Activated T-cell treated with anti-CD3 and anti-CD28 coated beads, Interleukin-2, amount 50 U/mL, for 72 hours (primary cell): ENCODE data around the gene PTPRD. TPM values are rescaled to one million over a fixed set of nuclear protein-coding genes. Genes with fewer than 3 reads are reported as not detected.

Experiments
- ATAC-seq, 2 donors: fragments of 150-1000 bp; cut with Tn5 transposase; replicated peaks in 1 of 2; 2 replicates each; pipeline ENCODE4 v1.10.0; 2021; ENCODE audit warnings: moderate library complexity in 2 of 2, mild to moderate bottlenecking in 1 of 2
- DNase-seq, 2 donors: peaks; one replicate each; pipeline ENCODE4 v3.0.0; 2021 to 2022; ENCODE audit warnings: mixed read lengths in 1 of 2
- H3K27ac Mint-ChIP-seq: one replicate; pipeline ENCODE4 v1.8.0; 2022; ENCODE audit warnings: mild to moderate bottlenecking, moderate library complexity, mixed read lengths
- H3K27me3 Mint-ChIP-seq: one replicate; pipeline ENCODE4 v1.8.0; 2022; ENCODE audit warnings: low read depth, mixed read lengths
- H3K36me3 Mint-ChIP-seq, 2 donors: one replicate each; pipeline ENCODE4 v1.8.0; 2022; ENCODE audit warnings: mixed read lengths in 2 of 2, mild to moderate bottlenecking in 1 of 2; ENCODE audit not compliant: insufficient read depth in 2 of 2
- H3K4me1 Mint-ChIP-seq: one replicate; pipeline ENCODE4 v1.8.0; 2022; ENCODE audit warnings: low read depth, mixed read lengths
- H3K4me3 Mint-ChIP-seq, 2 donors: one replicate each; pipeline ENCODE4 v1.8.0; 2022; ENCODE audit warnings: mild to moderate bottlenecking in 2 of 2, mixed read lengths in 2 of 2, moderate library complexity in 2 of 2
- H3K9me3 Mint-ChIP-seq, 2 donors: one replicate each; pipeline ENCODE4 v1.8.0; 2022; ENCODE audit warnings: mixed read lengths in 2 of 2
- total RNA-seq, 2 donors: library from RNA; stranded (reverse); gene quantifications; one replicate each; pipeline ENCODE4 v1.2.3, GENCODE V29; 2022

PTPRD gene
- total RNA-seq, 2 donors from 2014 or later, result 0.44 TPM; not detected in 1

DNA sequence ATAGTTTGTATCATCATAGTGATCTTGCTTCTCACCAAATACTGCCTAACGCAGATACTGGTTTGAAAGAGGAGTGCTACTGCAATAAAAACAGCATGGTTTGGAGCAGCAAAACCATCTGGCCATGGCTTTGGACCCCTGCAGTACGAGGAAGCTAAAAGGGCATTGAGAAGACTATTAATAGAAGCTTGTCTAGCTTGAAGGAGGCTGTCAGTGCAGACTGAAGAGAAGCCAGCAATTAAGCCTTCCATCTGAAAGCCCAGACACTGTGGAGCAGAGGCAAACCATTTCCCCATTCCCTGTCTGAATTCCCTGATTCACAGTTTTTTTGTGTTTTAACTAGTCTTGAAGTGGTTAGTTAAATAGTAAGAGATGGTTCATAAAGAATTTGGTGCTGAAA lies 281.6 kb downstream of the PTPRD start:
- peaks cover 0 to 2% of the 10 kb centered on the region in 2 donors for H3K36me3 Mint-ChIP-seq
- H3K4me1 Mint-ChIP-seq, result no peaks in the 10 kb centered on the region
- H3K4me3 Mint-ChIP-seq, result no peak overlapping the region
- peaks cover 3 to 10% of the 10 kb centered on the region in 2 donors for H3K9me3 Mint-ChIP-seq
- DNase-seq, result no peak
- no peak overlapping the region for H3K27ac Mint-ChIP-seq
- no peaks in the 10 kb centered on the region for H3K27me3 Mint-ChIP-seq
- ATAC-seq, result no peak

DNA sequence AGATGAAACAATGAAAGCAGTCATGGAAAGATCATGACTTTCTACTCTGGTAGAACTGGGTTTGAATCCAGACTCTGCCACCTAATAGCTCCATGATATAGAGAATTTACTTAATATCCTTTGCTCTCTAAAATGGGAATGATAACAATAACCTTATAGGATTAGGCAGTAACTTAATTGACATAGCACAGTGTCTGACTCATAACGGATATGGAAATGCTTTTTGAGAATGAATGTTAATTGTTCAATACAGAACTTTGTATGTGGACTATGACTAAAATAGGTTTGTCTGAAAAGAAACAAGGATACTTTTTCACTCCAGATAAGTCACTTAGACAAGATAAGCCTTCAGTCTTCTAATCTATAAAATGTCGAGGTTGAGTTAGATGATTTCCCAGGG lies 330.7 kb downstream of the PTPRD start:
- no peak for DNase-seq
- Mint-ChIP-seq H3K9me3 (peaks cover 0 to 2% of the 10 kb centered on the region in 2 donors), H3K27ac (no peak overlapping the region), H3K4me1 (no peaks in the 10 kb centered on the region), H3K27me3 (no peaks in the 10 kb centered on the region), H3K4me3 (no peak overlapping the region), H3K36me3 (no peaks in the 10 kb centered on the region)
- no peak for ATAC-seq

DNA sequence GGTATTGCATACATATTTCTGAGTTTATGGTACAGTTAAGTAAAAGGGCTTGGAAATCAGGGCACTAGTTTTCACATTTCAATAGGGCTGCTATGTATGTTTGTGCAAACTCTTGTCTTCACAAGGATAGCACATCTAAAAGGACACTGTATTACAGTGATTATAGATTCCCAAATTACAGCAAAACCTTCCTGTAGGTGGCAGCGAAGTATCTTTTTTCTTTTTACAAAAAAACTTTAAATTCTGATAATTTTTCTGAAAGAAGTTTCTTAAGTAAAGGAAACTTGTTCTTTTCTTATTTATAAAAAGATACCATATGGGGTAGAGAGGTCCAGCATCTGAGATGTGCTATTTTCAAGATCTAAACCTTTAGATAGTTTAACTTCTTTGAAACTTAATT lies 337.8 kb downstream of the PTPRD start:
- ATAC-seq (no peak), DNase-seq (no peak)
- H3K4me3 Mint-ChIP-seq, result no peak overlapping the region
- H3K27me3 Mint-ChIP-seq, result no peaks in the 10 kb centered on the region
- no peaks in the 10 kb centered on the region for H3K4me1 Mint-ChIP-seq
- H3K27ac Mint-ChIP-seq, result no peak overlapping the region
- H3K9me3 Mint-ChIP-seq, result peaks cover 0 to 2% of the 10 kb centered on the region in 2 donors
- no peaks in the 10 kb centered on the region for H3K36me3 Mint-ChIP-seq

DNA sequence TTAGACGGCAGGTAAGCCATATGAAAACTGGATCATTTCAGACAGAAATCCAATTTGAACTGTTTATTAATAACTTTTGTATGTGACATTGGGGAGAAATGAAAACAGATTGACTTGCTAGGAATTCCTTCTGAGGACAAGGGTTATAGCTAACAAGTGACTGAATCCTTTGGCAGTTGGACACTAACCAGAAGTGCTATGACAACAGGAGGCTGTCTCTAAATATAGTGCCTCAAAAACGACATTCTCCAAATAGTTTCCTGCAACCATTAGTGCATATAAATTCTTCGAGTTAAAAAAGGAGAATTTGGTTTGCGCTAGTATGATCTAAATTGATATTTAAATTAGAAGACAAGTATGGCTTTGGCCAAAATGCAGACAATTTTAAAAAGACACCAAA lies 338.6 kb downstream of the PTPRD start:
- peaks cover 0 to 2% of the 10 kb centered on the region in 2 donors for H3K9me3 Mint-ChIP-seq
- H3K4me3 Mint-ChIP-seq, result no peak overlapping the region
- no peak overlapping the region for H3K27ac Mint-ChIP-seq
- no peaks in the 10 kb centered on the region for H3K27me3 Mint-ChIP-seq
- no peaks in the 10 kb centered on the region for H3K36me3 Mint-ChIP-seq
- DNase-seq (no peak), ATAC-seq (no peak)
- H3K4me1 Mint-ChIP-seq, result no peaks in the 10 kb centered on the region

DNA sequence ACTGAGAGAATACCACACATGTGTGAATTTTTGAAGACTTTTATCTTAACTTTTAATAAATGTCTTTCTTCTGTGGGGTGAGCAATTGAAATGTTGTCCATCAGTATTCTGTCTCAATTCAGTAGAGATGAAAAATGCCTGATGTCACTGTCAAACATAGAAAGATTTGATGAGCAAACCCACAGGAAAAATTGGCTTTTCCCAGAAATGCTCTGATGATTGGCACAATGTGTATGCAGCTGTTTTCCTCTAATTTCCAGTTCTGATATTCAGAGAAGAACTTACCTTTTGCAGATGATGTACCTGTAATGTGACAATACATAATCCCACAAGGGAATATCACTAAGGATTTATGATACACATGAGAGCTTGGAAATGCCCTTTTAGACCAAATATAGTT lies 340.0 kb downstream of the PTPRD start:
- no peak overlapping the region for H3K4me3 Mint-ChIP-seq
- no peaks in the 10 kb centered on the region for H3K27me3 Mint-ChIP-seq
- no peak for ATAC-seq
- H3K9me3 Mint-ChIP-seq, result peaks cover 2 to 3% of the 10 kb centered on the region in 2 donors
- no peak overlapping the region for H3K27ac Mint-ChIP-seq
- H3K36me3 Mint-ChIP-seq, result no peaks in the 10 kb centered on the region
- H3K4me1 Mint-ChIP-seq, result no peaks in the 10 kb centered on the region
- DNase-seq, result no peak

DNA sequence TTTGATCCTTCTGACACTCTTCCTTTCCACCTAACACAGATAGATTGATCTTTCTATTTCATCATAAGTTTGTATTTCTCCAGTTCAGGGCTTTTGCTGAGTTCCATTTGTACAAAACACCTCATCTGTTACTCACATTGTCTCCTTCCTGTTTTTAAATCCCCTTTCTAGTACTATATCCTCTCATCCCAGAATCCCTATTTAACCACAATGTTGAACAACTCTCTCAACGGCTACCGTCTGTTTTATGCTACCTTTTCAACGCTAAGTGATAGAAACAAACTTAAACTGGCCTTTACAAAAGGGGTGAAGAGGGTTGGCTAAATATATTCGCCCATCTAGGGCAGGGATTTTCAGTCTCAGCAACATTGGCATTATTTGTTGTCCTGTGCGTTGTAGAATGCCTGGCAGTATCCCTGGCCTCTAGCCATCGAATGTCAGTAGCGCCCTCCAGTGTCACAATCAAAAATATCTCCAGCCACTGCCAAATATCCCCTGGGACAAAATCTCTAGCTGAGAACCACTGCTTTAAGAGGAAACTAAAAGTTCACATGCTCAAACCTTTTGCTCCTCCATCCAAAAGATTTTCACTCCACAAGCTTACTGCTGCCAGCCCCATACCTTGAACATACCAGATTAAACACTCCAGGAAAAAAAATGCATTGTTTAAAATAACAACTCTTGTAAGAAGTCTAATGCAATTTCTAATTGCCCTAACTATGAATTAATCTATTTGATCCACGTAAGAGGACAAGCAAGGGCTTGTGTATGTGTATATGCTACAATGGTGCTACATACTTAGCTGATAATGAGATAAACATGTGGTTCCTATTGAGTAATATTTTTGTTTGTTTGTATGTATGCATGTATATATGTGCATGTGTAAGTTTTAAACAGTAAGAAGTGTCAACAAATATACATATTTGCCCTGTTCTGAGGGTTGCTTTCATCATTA lies 344.0 kb downstream of the PTPRD start:
- no peak overlapping the region for H3K27ac Mint-ChIP-seq
- no peak for ATAC-seq
- H3K9me3 Mint-ChIP-seq, result peaks cover 2 to 4% of the 10 kb centered on the region in 2 donors
- no peaks in the 10 kb centered on the region for H3K27me3 Mint-ChIP-seq
- H3K4me3 Mint-ChIP-seq, result no peak overlapping the region
- H3K36me3 Mint-ChIP-seq, result no peaks in the 10 kb centered on the region
- DNase-seq, result no peak
- no peaks in the 10 kb centered on the region for H3K4me1 Mint-ChIP-seq

DNA sequence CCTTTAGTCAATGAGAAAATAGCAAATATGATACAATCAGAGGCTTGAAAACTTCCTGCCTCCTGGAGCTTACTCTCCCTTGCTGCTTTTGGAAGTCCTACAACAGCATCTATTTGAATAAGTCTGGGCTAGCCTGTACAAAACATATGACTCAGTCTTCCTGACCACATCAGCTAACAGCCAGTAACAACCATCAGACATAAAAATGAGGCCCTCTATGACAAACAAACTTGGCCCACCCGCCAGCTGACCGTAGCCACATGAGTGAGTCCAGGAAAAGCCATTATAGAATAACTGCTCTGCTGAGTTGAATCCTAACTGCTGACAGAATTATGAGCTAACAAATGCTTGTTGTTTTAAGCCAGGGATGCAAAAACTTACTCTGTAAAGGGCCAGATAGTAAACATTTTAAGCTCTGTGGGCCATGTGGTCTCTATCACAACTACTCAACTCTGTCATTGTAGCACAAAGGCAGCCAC lies 347.6 kb downstream of the PTPRD start:
- DNase-seq (no peak), ATAC-seq (no peak)
- H3K36me3 Mint-ChIP-seq, result peaks cover 2% of the 10 kb centered on the region in 2 donors
- H3K4me1 Mint-ChIP-seq, result no peaks in the 10 kb centered on the region
- H3K4me3 Mint-ChIP-seq, result no peak overlapping the region
- no peak overlapping the region for H3K27ac Mint-ChIP-seq
- peaks cover 9 to 10% of the 10 kb centered on the region in 2 donors for H3K9me3 Mint-ChIP-seq
- no peaks in the 10 kb centered on the region for H3K27me3 Mint-ChIP-seq

DNA sequence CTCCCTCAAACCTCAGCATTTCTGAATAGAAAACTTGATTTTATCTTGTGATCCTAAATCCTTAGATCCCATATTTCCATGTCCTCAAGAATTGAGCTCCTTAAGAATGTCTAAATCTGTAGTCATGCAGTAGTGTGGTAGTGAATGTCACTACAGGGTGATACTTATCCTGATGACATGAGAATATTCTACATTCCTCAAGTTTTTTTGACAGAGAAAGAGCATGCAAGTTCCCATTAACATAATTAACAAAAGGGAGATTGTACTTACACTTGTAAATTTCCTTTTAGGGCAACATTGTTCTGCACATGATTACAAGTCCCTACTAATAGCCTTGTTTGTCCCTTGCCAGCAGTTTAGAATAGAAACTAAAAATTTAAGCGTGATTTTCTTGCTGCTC lies 352.3 kb downstream of the PTPRD start:
- H3K9me3 Mint-ChIP-seq, result peaks cover 5 to 9% of the 10 kb centered on the region in 2 donors
- DNase-seq (no peak), ATAC-seq (no peak)
- no peaks in the 10 kb centered on the region for H3K4me1 Mint-ChIP-seq
- peaks cover 2% of the 10 kb centered on the region in 2 donors for H3K36me3 Mint-ChIP-seq
- no peak overlapping the region for H3K4me3 Mint-ChIP-seq
- no peak overlapping the region for H3K27ac Mint-ChIP-seq
- no peaks in the 10 kb centered on the region for H3K27me3 Mint-ChIP-seq

DNA sequence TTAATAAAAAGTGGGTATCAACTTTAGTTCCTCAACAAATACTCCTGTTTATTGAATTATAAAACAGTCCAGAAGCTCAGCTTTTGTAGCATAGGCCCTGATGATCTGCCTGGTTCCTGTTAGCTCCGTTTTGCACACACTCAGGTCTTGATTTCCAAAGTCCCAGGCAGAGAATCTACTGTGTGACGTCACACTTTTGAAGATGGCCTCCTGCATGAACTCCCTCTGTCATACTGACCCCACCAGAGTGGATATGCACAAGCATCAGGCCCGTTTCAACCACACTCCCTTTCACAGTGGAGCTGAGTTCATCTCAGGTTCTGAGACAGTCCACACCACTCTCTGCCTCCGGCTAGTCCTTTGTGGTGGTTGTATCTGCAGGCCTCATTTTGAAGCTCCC lies 353.1 kb downstream of the PTPRD start:
- Mint-ChIP-seq H3K4me3 (no peak overlapping the region), H3K27ac (no peak overlapping the region)
- no peak for ATAC-seq

DNA sequence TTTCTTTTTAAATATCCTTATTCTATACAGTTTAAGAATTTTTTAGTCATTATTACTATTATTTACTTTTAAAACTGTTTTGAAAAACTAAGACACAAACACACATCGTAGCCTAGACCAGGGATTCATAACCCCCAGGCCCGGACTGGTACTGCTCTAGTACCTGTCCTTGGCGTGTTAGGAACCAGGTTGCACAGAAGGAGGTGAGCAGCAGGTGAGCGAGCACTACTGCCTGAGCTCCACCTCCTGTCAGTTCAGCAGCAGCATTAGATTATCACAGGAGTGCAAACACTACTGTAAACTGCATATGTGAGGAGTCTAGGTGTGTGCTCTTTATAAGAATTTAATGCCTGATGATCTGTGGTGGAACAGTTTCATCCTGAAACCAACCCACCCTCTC lies 357.0 kb downstream of the PTPRD start:
- no peak overlapping the region for H3K27ac Mint-ChIP-seq
- H3K27me3 Mint-ChIP-seq, result no peaks in the 10 kb centered on the region
- ATAC-seq, result no peak
- no peak for DNase-seq
- no peak overlapping the region for H3K4me3 Mint-ChIP-seq
- H3K36me3 Mint-ChIP-seq, result no peaks in the 10 kb centered on the region
- no peaks in the 10 kb centered on the region for H3K4me1 Mint-ChIP-seq
- H3K9me3 Mint-ChIP-seq, result peaks cover 0 to 3% of the 10 kb centered on the region in 2 donors

More for the DNA sequence above, 353.1 kb downstream of the PTPRD start:
- peaks cover 5 to 9% of the 10 kb centered on the region in 2 donors for H3K9me3 Mint-ChIP-seq
- H3K36me3 Mint-ChIP-seq, result peaks cover 2% of the 10 kb centered on the region in 2 donors
- DNase-seq, result no peak
- no peaks in the 10 kb centered on the region for H3K27me3 Mint-ChIP-seq
- H3K4me1 Mint-ChIP-seq, result no peaks in the 10 kb centered on the region

DNA sequence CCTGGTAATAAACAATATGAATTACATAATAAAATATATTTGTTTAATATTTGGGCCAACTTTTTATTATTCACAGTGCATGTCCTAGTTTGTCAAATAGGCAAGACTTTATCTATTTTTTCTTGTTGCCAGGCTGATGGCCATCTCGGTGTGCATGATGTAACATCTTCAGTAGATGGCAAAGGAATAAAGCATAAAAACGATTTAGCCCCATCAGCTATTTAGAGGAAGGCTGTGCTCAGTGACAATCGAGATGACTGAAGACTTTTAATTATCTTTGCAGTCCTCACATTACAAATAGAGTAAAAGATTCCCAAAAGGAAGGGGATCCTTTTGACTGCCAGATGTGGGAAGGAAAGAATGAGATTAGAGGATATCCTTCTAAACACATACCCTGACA lies 358.5 kb downstream of the PTPRD start:
- H3K36me3 Mint-ChIP-seq, result no peaks in the 10 kb centered on the region
- H3K27me3 Mint-ChIP-seq, result no peaks in the 10 kb centered on the region
- peaks cover 0 to 3% of the 10 kb centered on the region in 2 donors for H3K9me3 Mint-ChIP-seq
- H3K4me1 Mint-ChIP-seq, result no peaks in the 10 kb centered on the region
- no peak for ATAC-seq
- no peak overlapping the region for H3K4me3 Mint-ChIP-seq
- no peak for DNase-seq
- H3K27ac Mint-ChIP-seq, result no peak overlapping the region

DNA sequence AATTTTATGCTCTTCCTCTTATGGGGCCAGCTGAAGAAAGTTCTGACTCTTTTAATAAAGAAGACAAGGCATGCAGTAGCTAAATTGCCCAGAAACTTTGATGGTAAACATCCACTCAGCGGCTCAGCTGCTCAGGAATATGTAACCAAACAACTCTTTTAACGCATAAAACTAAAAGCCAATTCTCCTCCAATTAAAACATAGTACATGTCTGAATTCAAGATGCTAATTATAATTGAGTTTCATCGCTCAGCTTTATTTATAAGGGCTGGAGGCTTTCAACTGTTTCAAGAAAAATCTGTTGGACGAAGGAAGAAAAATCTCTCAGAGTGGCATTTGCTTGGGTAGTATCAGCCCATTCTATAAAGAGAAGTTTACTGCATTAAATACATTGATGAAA lies 359.5 kb downstream of the PTPRD start:
- peaks cover 0 to 3% of the 10 kb centered on the region in 2 donors for H3K9me3 Mint-ChIP-seq
- H3K4me1 Mint-ChIP-seq, result no peaks in the 10 kb centered on the region
- no peaks in the 10 kb centered on the region for H3K36me3 Mint-ChIP-seq
- no peak overlapping the region for H3K4me3 Mint-ChIP-seq
- no peaks in the 10 kb centered on the region for H3K27me3 Mint-ChIP-seq
- ATAC-seq (no peak), DNase-seq (no peak)
- no peak overlapping the region for H3K27ac Mint-ChIP-seq

DNA sequence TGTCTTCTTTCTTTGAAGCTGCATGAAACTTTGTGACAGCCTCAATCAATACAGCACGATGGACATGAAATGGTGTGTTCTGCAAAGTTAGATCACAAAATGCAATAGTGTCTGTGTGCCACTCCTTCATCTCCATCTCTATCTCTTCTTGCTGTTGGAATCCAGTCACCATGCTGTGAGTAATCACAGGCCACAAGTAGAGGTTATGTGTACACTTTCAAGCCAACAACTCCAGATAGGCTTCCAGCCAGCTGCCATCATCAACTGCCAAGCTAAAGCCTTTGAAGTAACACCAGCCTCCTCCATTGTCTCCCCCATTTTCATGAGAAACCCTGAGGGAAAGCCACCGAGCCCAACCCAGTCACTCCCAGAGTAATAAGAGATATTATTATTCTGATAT lies 360.6 kb downstream of the PTPRD start:
- no peaks in the 10 kb centered on the region for H3K27me3 Mint-ChIP-seq
- H3K9me3 Mint-ChIP-seq, result peaks cover 2 to 5% of the 10 kb centered on the region in 2 donors
- H3K4me1 Mint-ChIP-seq, result no peaks in the 10 kb centered on the region
- no peak for ATAC-seq
- no peak overlapping the region for H3K4me3 Mint-ChIP-seq
- no peak overlapping the region for H3K27ac Mint-ChIP-seq
- H3K36me3 Mint-ChIP-seq, result no peaks in the 10 kb centered on the region
- DNase-seq, result no peak
